Neural cell (in vitro differentiated cells): ENCODE data around the gene IFT81. TPM values are rescaled to one million over a fixed set of nuclear protein-coding genes. Genes with fewer than 3 reads are reported as not detected.

Experiments
- H2AFZ ChIP-seq: fragments of 200-600, 300-800 bp; sonication (generic), shearing (Covaris generic); 2 replicates; pipeline ENCODE4 v1.6.0; 2014; ENCODE audit warnings: low read depth, mild to moderate bottlenecking, antibody characterized with exemption, low read length, moderate library complexity
- H3F3A ChIP-seq: fragments of 200-600 bp; shearing (Covaris generic); 2 replicates; pipeline ENCODE4 v1.6.1; 2016; ENCODE audit warnings: mild to moderate bottlenecking, moderate library complexity, mixed read lengths, antibody characterized with exemption, low read length; ENCODE audit not compliant: insufficient read depth, poor library complexity, severe bottlenecking
- H3K27ac ChIP-seq: fragments of 200-600, 300-800 bp; sonication (generic), shearing (Covaris generic); 2 replicates; pipeline ENCODE4 v1.5.1; 2014; ENCODE audit warnings: mild to moderate bottlenecking, low read length, moderate library complexity
- H3K27me3 ChIP-seq: fragments of 300-800, 200-600 bp; sonication (generic), shearing (Covaris generic); 2 replicates; pipeline ENCODE4 v1.6.0; 2014; ENCODE audit warnings: mild to moderate bottlenecking, low read depth, low read length, moderate library complexity; ENCODE audit not compliant: insufficient read depth
- H3K36me3 ChIP-seq: fragments of 300-800, 200-600 bp; sonication (generic), shearing (Covaris generic); 2 replicates; pipeline ENCODE4 v1.5.1; 2014; ENCODE audit warnings: mild to moderate bottlenecking, antibody characterized with exemption, low read length, moderate library complexity; ENCODE audit not compliant: insufficient read depth
- H3K4me2 ChIP-seq: fragments of 300-800, 200-600 bp; sonication (generic), shearing (Covaris generic); 2 replicates; pipeline ENCODE4 v1.6.0; 2014; ENCODE audit warnings: mild to moderate bottlenecking, low read length
- H3K4me3 ChIP-seq: fragments of 300-800, 200-600 bp; sonication (generic), shearing (Covaris generic); 2 replicates; pipeline ENCODE4 v1.5.1; 2014; ENCODE audit warnings: mild to moderate bottlenecking, low read length, moderate library complexity
- H3K79me2 ChIP-seq: fragments of 200-600 bp; shearing (Covaris generic); replicated peaks from 2 replicates; pipeline ENCODE4 v1.6.0; 2014; ENCODE audit warnings: mild to moderate bottlenecking, low read length, moderate library complexity; ENCODE audit not compliant: insufficient read depth
- H3K9ac ChIP-seq: fragments of 300-800, 200-600 bp; sonication (generic), shearing (Covaris generic); 2 replicates; pipeline ENCODE4 v1.6.1; 2016; ENCODE audit warnings: mild to moderate bottlenecking, low read length, mixed read lengths
- H3K9me2 ChIP-seq: fragments of 200-600 bp; shearing (Covaris generic); 2 replicates; pipeline ENCODE4 v1.6.1; 2016; ENCODE audit warnings: mild to moderate bottlenecking, low read length, mixed read lengths; ENCODE audit not compliant: insufficient read depth
- H3K9me3 ChIP-seq: fragments of 200-600, 300-800 bp; sonication (generic), shearing (Covaris generic); 2 replicates; pipeline ENCODE4 v1.6.1; 2016; ENCODE audit warnings: mild to moderate bottlenecking, mixed run types, low read length, moderate library complexity, mixed read lengths
- H4K20me1 ChIP-seq: fragments of 200-600 bp; shearing (Covaris generic); 2 replicates; pipeline ENCODE4 v1.6.1; 2016; ENCODE audit warnings: mild to moderate bottlenecking, mixed run types; ENCODE audit not compliant: insufficient read depth
- EP300 ChIP-seq: fragments of 450-650 bp; conservative IDR thresholded peaks from 2 replicates; pipeline ENCODE4 v1.6.1; 2014; ENCODE audit warnings: antibody characterized with exemption, mild to moderate bottlenecking, moderate library complexity; ENCODE audit not compliant: poor library complexity, severe bottlenecking
- EZH2 ChIP-seq: fragments of 200-600, 300-800 bp; shearing (Covaris generic), sonication (generic); IDR thresholded peaks from 2 replicates; pipeline ENCODE4 v1.6.1; 2014; ENCODE audit warnings: antibody characterized with exemption, low read length, borderline replicate concordance, mild to moderate bottlenecking; ENCODE audit not compliant: insufficient read depth, poor library complexity, severe bottlenecking
- MXI1 ChIP-seq: fragments of 450-650 bp; conservative IDR thresholded peaks from 2 replicates; pipeline ENCODE4 v1.6.1; 2014; ENCODE audit warnings: antibody characterized with exemption, mild to moderate bottlenecking; ENCODE audit not compliant: poor library complexity, severe bottlenecking
- POLR2AphosphoS5 ChIP-seq: IDR thresholded peaks from 2 replicates; pipeline ENCODE4 v1.6.1; 2012
- RAD21 ChIP-seq: fragments of 450-650 bp; conservative IDR thresholded peaks from 2 replicates; pipeline ENCODE4 v1.6.1; 2014; ENCODE audit warnings: antibody characterized with exemption, mild to moderate bottlenecking, moderate library complexity
- SMC3 ChIP-seq: fragments of 450-650 bp; conservative IDR thresholded peaks from 2 replicates; pipeline ENCODE4 v1.6.1; 2014; ENCODE audit warnings: antibody characterized with exemption, mild to moderate bottlenecking, moderate library complexity; ENCODE audit not compliant: poor library complexity
- TAF1 ChIP-seq: IDR thresholded peaks from 2 replicates; pipeline ENCODE4 v1.6.1; 2012; ENCODE audit warnings: low read depth
- polyA plus RNA-seq: library from polyadenylated mRNA; depleted of rRNA; stranded (reverse); fragments of >200 nt; gene quantifications from 2 replicates; pipeline ENCODE4 v1.2.3, GENCODE V29; 2014
- TF ChIP-seq, protein P1 (sequence below): IDR thresholded peaks from 2 replicates; pipeline ENCODE4 v1.6.1; 2012; ENCODE audit warnings: borderline replicate concordance
- TF ChIP-seq, protein P2 (sequence below): fragments of 450-650 bp; IDR thresholded peaks from 2 replicates; pipeline ENCODE4 v1.5.1; 2014; ENCODE audit warnings: antibody characterized with exemption, mild to moderate bottlenecking, moderate library complexity; ENCODE audit not compliant: poor library complexity, severe bottlenecking

The IFT81 gene
- polyA plus RNA-seq, 1 donor from 2014 or later, result 120 TPM

DNA sequence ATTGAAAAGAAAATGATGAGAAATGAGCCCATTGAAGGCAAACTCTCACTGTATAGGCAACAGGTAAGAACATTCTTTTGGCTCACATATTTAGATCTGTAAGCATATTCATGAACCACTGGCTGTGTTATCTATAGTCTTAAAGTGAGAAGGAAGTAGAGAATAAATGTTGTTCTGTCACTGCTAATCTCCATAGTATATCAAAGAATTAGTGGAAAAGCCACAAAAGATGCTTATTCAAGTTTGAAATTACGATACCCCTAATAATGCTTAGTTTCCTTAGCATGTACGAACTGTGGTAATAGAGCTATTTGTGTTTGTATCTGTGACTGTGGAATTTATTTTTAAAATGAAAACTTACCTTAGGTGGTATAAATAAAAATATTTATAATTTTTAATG lies 22.8 kb downstream of the IFT81 start:
- H3K27me3 ChIP-seq, result no peaks in the 10 kb centered on the region
- TF ChIP-seq RAD21, result no peak
- TF ChIP-seq, protein P1, sequence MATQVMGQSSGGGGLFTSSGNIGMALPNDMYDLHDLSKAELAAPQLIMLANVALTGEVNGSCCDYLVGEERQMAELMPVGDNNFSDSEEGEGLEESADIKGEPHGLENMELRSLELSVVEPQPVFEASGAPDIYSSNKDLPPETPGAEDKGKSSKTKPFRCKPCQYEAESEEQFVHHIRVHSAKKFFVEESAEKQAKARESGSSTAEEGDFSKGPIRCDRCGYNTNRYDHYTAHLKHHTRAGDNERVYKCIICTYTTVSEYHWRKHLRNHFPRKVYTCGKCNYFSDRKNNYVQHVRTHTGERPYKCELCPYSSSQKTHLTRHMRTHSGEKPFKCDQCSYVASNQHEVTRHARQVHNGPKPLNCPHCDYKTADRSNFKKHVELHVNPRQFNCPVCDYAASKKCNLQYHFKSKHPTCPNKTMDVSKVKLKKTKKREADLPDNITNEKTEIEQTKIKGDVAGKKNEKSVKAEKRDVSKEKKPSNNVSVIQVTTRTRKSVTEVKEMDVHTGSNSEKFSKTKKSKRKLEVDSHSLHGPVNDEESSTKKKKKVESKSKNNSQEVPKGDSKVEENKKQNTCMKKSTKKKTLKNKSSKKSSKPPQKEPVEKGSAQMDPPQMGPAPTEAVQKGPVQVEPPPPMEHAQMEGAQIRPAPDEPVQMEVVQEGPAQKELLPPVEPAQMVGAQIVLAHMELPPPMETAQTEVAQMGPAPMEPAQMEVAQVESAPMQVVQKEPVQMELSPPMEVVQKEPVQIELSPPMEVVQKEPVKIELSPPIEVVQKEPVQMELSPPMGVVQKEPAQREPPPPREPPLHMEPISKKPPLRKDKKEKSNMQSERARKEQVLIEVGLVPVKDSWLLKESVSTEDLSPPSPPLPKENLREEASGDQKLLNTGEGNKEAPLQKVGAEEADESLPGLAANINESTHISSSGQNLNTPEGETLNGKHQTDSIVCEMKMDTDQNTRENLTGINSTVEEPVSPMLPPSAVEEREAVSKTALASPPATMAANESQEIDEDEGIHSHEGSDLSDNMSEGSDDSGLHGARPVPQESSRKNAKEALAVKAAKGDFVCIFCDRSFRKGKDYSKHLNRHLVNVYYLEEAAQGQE, result no peak
- H3K9me3 ChIP-seq, result no peaks in the 10 kb centered on the region
- no peak overlapping the region for H3K9ac ChIP-seq
- peaks cover 18% of the 10 kb centered on the region for H3K36me3 ChIP-seq
- H3K9me2 ChIP-seq, result no peaks in the 10 kb centered on the region
- no peak overlapping the region for H3K27ac ChIP-seq
- no peaks in the 10 kb centered on the region for H3K79me2 ChIP-seq
- H3F3A ChIP-seq, result no peaks in the 10 kb centered on the region
- no peak overlapping the region for H3K4me3 ChIP-seq
- H4K20me1 ChIP-seq, result no peaks in the 10 kb centered on the region
- no peak overlapping the region for H2AFZ ChIP-seq
- no peak overlapping the region for H3K4me2 ChIP-seq

DNA sequence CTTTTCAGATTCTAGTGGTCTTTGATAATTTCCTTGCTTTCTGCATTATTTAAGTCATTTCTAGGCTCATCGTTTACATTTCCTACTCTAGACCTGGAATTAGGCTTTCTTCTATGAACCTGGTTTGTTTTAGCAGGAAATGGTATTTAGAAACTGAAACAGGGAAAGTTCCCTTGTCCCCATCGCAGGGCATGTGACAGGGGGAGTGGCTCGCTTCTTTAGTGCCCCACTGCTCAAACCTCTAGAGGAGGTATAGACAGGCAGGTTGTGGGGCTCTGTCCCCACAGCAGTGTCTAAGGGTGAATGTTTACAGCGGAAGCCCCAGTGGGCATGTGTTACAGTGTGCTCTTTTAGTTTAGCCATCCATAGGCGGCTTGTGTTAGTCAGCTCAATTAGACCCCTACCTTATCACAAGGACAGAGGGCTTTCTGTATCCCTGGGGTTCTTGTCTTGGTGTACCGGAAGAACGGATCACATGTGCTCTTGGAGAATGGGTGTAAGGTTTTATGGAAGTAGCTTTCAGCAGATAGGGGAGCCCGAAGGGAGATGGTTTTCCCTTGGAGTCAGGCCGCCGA lies 25.0 kb downstream of the IFT81 start:
- TF ChIP-seq TAF1, result no peak
- TF ChIP-seq SMC3, result no peak
- no peaks in the 10 kb centered on the region for H3K9me3 ChIP-seq
- no peaks in the 10 kb centered on the region for H4K20me1 ChIP-seq
- H3K27me3 ChIP-seq, result no peaks in the 10 kb centered on the region
- no peak overlapping the region for H2AFZ ChIP-seq
- no peak overlapping the region for H3K4me2 ChIP-seq
- no peaks in the 10 kb centered on the region for H3F3A ChIP-seq
- H3K9ac ChIP-seq, result no peak overlapping the region
- H3K27ac ChIP-seq, result no peak overlapping the region
- H3K79me2 ChIP-seq, result no peaks in the 10 kb centered on the region
- H3K9me2 ChIP-seq, result no peaks in the 10 kb centered on the region
- H3K4me3 ChIP-seq, result no peak overlapping the region
- H3K36me3 ChIP-seq, result peaks cover 27% of the 10 kb centered on the region

DNA sequence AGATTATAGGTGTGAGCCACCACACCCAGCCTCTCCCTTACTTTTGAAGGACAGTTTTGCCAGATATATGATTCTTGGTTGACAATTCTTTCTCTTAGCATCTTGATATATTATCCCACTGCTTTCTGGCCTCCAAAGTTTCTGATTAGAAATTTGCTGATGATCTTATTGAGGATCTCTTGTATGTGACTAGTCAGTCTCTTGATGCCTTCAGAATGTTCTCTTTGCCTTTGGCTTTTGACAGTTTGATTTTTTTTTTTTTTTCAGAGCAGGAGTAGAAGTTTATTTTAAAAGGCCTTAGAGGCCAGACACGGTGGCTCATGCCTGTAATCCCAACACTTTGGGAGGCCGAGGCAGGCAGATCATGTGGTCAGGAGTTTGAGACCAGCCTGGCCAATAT lies 32.6 kb downstream of the IFT81 start:
- H3K4me3 ChIP-seq, result no peak overlapping the region
- TF ChIP-seq, protein P2, sequence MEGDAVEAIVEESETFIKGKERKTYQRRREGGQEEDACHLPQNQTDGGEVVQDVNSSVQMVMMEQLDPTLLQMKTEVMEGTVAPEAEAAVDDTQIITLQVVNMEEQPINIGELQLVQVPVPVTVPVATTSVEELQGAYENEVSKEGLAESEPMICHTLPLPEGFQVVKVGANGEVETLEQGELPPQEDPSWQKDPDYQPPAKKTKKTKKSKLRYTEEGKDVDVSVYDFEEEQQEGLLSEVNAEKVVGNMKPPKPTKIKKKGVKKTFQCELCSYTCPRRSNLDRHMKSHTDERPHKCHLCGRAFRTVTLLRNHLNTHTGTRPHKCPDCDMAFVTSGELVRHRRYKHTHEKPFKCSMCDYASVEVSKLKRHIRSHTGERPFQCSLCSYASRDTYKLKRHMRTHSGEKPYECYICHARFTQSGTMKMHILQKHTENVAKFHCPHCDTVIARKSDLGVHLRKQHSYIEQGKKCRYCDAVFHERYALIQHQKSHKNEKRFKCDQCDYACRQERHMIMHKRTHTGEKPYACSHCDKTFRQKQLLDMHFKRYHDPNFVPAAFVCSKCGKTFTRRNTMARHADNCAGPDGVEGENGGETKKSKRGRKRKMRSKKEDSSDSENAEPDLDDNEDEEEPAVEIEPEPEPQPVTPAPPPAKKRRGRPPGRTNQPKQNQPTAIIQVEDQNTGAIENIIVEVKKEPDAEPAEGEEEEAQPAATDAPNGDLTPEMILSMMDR, result no peak
- no peak for TF ChIP-seq MXI1
- no peak for TF ChIP-seq TAF1
- TF ChIP-seq, protein P1, result no peak
- no peak for TF ChIP-seq EZH2
- TF ChIP-seq EP300, result no peak
- TF ChIP-seq SMC3, result no peak
- no peak for TF ChIP-seq RAD21
- no peak for TF ChIP-seq POLR2AphosphoS5
- H3K9ac ChIP-seq, result no peak overlapping the region
- H4K20me1 ChIP-seq, result no peaks in the 10 kb centered on the region
- H3K9me2 ChIP-seq, result no peaks in the 10 kb centered on the region
- no peak overlapping the region for H3K4me2 ChIP-seq
- H3K27me3 ChIP-seq, result no peaks in the 10 kb centered on the region
- H3K9me3 ChIP-seq, result no peaks in the 10 kb centered on the region
- H3K79me2 ChIP-seq, result no peaks in the 10 kb centered on the region
- peaks cover 25% of the 10 kb centered on the region for H3K36me3 ChIP-seq
- H3K27ac ChIP-seq, result no peak overlapping the region
- no peak overlapping the region for H2AFZ ChIP-seq
- H3F3A ChIP-seq, result no peaks in the 10 kb centered on the region
